H1 (cell line): Measurements from ENCODE around the gene BMPR1A.

Experiments
- ATF3 ChIP-seq: IDR thresholded peaks from 2 replicates; pipeline ENCODE4 v1.6.1; 2011; ENCODE audit warnings: low read depth, mild to moderate bottlenecking, low read length; ENCODE audit not compliant: insufficient read depth
- CTCF ChIP-seq, 3 experiments: IDR thresholded peaks; 1 replicate in 2 of 3; 2 replicates in 1 of 3; pipeline versions ENCODE4 v1.5.1 to v1.6.1; 2011; ENCODE audit warnings: low read length in 3 of 3, mild to moderate bottlenecking in 3 of 3, inconsistent platforms in 2 of 3, low read depth in 1 of 3, moderate library complexity in 1 of 3; ENCODE audit not compliant: insufficient read depth in 1 of 3; ENCODE audit errors: control extremely low read depth in 1 of 3
- EZH2 ChIP-seq: fragments of 200-600 bp; sonication (generic); IDR thresholded peaks from 2 replicates; pipeline ENCODE4 v1.7.1; 2012; ENCODE audit warnings: low read depth, mild to moderate bottlenecking, moderate library complexity, low read length, inconsistent platforms; ENCODE audit not compliant: severe bottlenecking
- JUN ChIP-seq: IDR thresholded peaks from 2 replicates; pipeline ENCODE4 v1.6.1; 2011; ENCODE audit warnings: low read depth, mild to moderate bottlenecking, improper control_type of control experiment, low read length
- JUND ChIP-seq: IDR thresholded peaks from 2 replicates; pipeline ENCODE4 v1.6.1; 2011; ENCODE audit warnings: mild to moderate bottlenecking, improper control_type of control experiment, low read length
- NRF1 ChIP-seq: IDR thresholded peaks from 2 replicates; pipeline ENCODE4 v1.6.1; 2011; ENCODE audit warnings: mild to moderate bottlenecking, low read depth, low read length, improper control_type of control experiment
- POLR2AphosphoS5 ChIP-seq: IDR thresholded peaks from 2 replicates; pipeline ENCODE4 v1.6.1; 2011; ENCODE audit warnings: low read depth, low read length
- RAD21 ChIP-seq, 2 experiments: IDR thresholded peaks in 1 of 2; conservative IDR thresholded peaks in 1 of 2; 2 replicates each; pipeline ENCODE4 v1.6.1; 2011; ENCODE audit warnings: low read depth in 2 of 2, low read length in 2 of 2, improper control_type of control experiment in 1 of 2, inconsistent platforms in 1 of 2, mild to moderate bottlenecking in 1 of 2, moderate library complexity in 1 of 2
- RNF2 ChIP-seq: fragments of 200-900, 300-1000 bp; sonication (generic); IDR thresholded peaks from 2 replicates; pipeline ENCODE4 v1.7.1; 2016; ENCODE audit warnings: borderline replicate concordance, low read depth, mild to moderate bottlenecking, antibody characterized with exemption, low read length; ENCODE audit not compliant: poor library complexity, severe bottlenecking; ENCODE audit errors: missing control alignments

GRCh38 chr10:86964061-86964846 lies 207.8 kb downstream of the BMPR1A start:
- TF ChIP-seq ATF3 = no peak
- no peak for TF ChIP-seq CTCF (IDR thresholded peaks at IDR 0.05; ENCODE audit: control extremely low read depth in 1 of 3, insufficient read depth in 1 of 3, low read depth in 1 of 3, low read length in 3 of 3)
- no peak for TF ChIP-seq POLR2AphosphoS5
- no peak for TF ChIP-seq JUN
- TF ChIP-seq JUND = no peak
- no peak for TF ChIP-seq RNF2
- TF ChIP-seq EZH2 = no peak
- no peak for TF ChIP-seq RAD21 (IDR thresholded peaks at IDR 0.05 in 1 of 2, conservative IDR thresholded peaks at IDR 0.05 in 1 of 2; ENCODE audit: low read depth in 2 of 2, low read length in 2 of 2)
- TF ChIP-seq NRF1 = no peak
